Endothelial cell (in vitro differentiated cells): ENCODE measurements around the gene ATP13A2. TPM values are rescaled to one million over a fixed set of nuclear protein-coding genes. Genes with fewer than 3 reads are reported as not detected.
A peak's percentile ranks its signal among the peaks of the same experiment; 100 is the strongest.

Experiments
- DNase-seq: peaks from one replicate; pipeline ENCODE4 v3.0.0; 2021; ENCODE audit warnings: low spot score
- H3K27ac Mint-ChIP-seq: one replicate; pipeline ENCODE4 v1.8.0; 2021; ENCODE audit warnings: mixed read lengths, inconsistent platforms; ENCODE audit not compliant: unreplicated experiment
- H3K27me3 Mint-ChIP-seq: one replicate; pipeline ENCODE4 v1.8.0; 2021; ENCODE audit warnings: mild to moderate bottlenecking, moderate library complexity, mixed read lengths, inconsistent platforms; ENCODE audit not compliant: unreplicated experiment
- H3K36me3 Mint-ChIP-seq: one replicate; pipeline ENCODE4 v1.8.0; 2021; ENCODE audit warnings: mild to moderate bottlenecking, low read depth, mixed read lengths, inconsistent platforms; ENCODE audit not compliant: unreplicated experiment
- H3K4me1 Mint-ChIP-seq: one replicate; pipeline ENCODE4 v1.8.0; 2021; ENCODE audit warnings: mild to moderate bottlenecking, mixed read lengths, inconsistent platforms; ENCODE audit not compliant: unreplicated experiment
- H3K4me3 Mint-ChIP-seq: one replicate; pipeline ENCODE4 v1.8.0; 2021; ENCODE audit warnings: mild to moderate bottlenecking, mixed read lengths, inconsistent platforms; ENCODE audit not compliant: unreplicated experiment
- H3K9me3 Mint-ChIP-seq: one replicate; pipeline ENCODE4 v1.8.0; 2021; ENCODE audit warnings: mixed read lengths, inconsistent platforms; ENCODE audit not compliant: unreplicated experiment
- long read RNA-seq: library from polyadenylated mRNA; unstranded; transcript quantifications from one replicate; pipeline ENCODE4 v2.0.0, GENCODE V29; 2020; ENCODE audit not compliant: unreplicated experiment
- total RNA-seq: library from RNA; stranded (reverse); fragmentation: NEBNext Ultra II Directional; extraction: Animal tissue kit (Norgen Biotek cat#: 25700); gene quantifications from one replicate; pipeline ENCODE4 v1.2.1, GENCODE V29; 2021; ENCODE audit not compliant: unreplicated experiment
- TF ChIP-seq, protein P1 (sequence below): fragments of 200-600 bp; sonication (generic); IDR thresholded peaks from one replicate; pipeline ENCODE4 v1.5.0; 2021; ENCODE audit warnings: antibody characterized with exemption; ENCODE audit not compliant: unreplicated experiment

The ATP13A2 gene, protein sequence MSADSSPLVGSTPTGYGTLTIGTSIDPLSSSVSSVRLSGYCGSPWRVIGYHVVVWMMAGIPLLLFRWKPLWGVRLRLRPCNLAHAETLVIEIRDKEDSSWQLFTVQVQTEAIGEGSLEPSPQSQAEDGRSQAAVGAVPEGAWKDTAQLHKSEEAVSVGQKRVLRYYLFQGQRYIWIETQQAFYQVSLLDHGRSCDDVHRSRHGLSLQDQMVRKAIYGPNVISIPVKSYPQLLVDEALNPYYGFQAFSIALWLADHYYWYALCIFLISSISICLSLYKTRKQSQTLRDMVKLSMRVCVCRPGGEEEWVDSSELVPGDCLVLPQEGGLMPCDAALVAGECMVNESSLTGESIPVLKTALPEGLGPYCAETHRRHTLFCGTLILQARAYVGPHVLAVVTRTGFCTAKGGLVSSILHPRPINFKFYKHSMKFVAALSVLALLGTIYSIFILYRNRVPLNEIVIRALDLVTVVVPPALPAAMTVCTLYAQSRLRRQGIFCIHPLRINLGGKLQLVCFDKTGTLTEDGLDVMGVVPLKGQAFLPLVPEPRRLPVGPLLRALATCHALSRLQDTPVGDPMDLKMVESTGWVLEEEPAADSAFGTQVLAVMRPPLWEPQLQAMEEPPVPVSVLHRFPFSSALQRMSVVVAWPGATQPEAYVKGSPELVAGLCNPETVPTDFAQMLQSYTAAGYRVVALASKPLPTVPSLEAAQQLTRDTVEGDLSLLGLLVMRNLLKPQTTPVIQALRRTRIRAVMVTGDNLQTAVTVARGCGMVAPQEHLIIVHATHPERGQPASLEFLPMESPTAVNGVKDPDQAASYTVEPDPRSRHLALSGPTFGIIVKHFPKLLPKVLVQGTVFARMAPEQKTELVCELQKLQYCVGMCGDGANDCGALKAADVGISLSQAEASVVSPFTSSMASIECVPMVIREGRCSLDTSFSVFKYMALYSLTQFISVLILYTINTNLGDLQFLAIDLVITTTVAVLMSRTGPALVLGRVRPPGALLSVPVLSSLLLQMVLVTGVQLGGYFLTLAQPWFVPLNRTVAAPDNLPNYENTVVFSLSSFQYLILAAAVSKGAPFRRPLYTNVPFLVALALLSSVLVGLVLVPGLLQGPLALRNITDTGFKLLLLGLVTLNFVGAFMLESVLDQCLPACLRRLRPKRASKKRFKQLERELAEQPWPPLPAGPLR
- 55.6 TPM for total RNA-seq
- long read RNA-seq, partial matches to known transcripts: 7 of 11 reads
- long read RNA-seq, other reads (novel, unspliced or antisense): 1 of 11 reads

DNA sequence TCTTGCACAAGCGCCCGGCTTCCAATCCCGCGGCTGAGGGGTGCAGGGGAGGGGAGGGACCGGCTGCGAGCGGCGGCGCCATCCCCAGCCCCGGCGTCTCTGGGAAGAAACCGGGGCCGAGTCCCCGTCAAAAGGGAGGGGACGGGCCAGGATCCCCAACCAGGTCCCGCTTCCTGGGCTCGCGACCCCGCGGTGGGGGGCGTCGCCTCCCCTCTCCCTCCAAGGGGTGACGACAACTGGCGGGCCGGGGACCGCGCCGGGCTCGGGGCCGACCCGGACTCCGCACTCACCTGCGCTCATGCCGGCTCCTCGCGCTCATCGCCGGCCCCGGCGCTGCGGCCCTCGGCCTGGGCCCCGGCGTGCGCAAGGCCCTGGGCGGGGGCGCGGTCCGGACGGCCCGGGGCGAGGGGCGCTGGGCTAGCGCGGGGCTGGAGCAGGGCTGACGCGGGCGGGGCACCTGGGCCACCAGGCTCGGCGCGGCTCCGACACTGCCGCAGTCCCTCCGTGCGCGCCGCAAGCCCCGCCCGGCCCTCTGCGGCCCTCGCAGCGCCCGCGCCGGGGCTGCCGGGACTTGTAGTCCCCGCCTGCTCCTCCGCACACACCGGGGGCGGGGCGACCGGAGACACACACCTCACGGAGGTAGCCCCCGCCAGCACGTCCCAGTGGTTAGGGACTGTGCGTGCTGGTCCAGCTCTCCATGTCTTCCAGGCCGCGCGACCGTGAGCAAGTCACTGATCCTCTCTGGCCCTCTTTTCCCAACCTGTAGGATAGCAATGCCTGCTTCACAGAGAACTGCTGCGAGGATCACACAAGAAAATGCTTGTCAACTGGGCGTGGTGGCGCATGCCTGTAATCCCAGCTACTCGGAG is at the start of gene ATP13A2:
ATP13A2 (minus strand) TSS at position 490 of the 869 bp plus-strand sequence; CDS start at position 300, 190 bp downstream.
- H3K36me3 Mint-ChIP-seq: no peaks in the 10 kb centered on the region
- peaks cover 8% of the 10 kb centered on the region for H3K27me3 Mint-ChIP-seq
- TF ChIP-seq, protein P1, sequence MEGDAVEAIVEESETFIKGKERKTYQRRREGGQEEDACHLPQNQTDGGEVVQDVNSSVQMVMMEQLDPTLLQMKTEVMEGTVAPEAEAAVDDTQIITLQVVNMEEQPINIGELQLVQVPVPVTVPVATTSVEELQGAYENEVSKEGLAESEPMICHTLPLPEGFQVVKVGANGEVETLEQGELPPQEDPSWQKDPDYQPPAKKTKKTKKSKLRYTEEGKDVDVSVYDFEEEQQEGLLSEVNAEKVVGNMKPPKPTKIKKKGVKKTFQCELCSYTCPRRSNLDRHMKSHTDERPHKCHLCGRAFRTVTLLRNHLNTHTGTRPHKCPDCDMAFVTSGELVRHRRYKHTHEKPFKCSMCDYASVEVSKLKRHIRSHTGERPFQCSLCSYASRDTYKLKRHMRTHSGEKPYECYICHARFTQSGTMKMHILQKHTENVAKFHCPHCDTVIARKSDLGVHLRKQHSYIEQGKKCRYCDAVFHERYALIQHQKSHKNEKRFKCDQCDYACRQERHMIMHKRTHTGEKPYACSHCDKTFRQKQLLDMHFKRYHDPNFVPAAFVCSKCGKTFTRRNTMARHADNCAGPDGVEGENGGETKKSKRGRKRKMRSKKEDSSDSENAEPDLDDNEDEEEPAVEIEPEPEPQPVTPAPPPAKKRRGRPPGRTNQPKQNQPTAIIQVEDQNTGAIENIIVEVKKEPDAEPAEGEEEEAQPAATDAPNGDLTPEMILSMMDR: no peak
- H3K4me3 Mint-ChIP-seq: peak within 1 kb of the TSS; percentile 92
- peaks cover 10% of the 10 kb centered on the region for H3K4me1 Mint-ChIP-seq
- peak within 1 kb of the TSS; percentile 36 for H3K27ac Mint-ChIP-seq
- peak; percentile 75 for DNase-seq
- H3K9me3 Mint-ChIP-seq: no peaks in the 10 kb centered on the region

DNA sequence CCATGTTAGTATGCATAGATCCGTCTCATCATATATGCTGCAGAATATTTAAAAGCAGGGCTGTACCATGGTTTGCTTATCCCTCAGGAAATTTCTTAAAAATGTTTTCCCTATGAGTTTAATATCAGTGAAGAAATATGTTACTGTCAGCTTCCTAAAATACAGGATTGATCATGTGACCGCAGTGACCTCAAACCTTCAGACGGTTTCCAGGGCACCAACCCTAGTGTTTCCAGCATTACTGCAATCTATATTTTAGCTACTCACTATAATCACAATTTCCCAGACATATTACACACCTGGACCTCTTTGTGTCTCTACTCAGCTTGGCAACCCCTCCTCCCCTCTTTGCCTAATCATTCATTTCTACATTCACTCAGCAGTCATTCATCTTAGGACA is 49.8 kb upstream of the ATP13A2 start:
- Mint-ChIP-seq H3K36me3 (no peaks in the 10 kb centered on the region), H3K4me1 (peaks cover 4% of the 10 kb centered on the region), H3K27me3 (peaks cover 2% of the 10 kb centered on the region), H3K27ac (no peak overlapping the region), H3K4me3 (no peak overlapping the region), H3K9me3 (no peaks in the 10 kb centered on the region)
- no peak for DNase-seq
- TF ChIP-seq, protein P1: no peak

DNA sequence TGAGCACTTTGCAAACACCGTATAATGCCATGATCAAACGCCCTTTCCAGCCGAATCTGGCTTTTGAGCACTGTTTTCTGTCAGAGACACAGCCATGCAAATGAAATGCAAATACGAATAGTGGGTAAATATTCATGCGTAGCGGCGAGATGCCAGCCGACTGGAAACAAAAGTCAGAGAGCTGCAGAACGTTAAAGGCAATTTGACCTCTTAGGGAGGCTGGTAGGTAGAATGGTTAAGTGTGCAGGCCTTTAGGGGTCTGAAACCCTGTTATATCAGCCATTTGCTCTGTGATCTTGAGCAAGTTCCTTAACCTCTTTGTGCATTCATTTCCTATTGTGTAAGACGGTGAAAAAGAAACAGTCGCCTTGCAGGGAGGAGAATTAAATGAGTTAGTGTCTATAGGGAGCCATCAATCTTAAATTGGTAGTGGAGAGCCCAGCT is 48.6 kb upstream of the ATP13A2 start:
- peaks cover 4% of the 10 kb centered on the region for H3K4me1 Mint-ChIP-seq

More for the DNA sequence above, 48.6 kb upstream of the ATP13A2 start:
- Mint-ChIP-seq H3K27me3 (peaks cover 3% of the 10 kb centered on the region), H3K4me3 (no peak overlapping the region), H3K9me3 (no peaks in the 10 kb centered on the region), H3K36me3 (no peaks in the 10 kb centered on the region), H3K27ac (no peak overlapping the region)
- TF ChIP-seq, protein P1: no peak
- no peak for DNase-seq
